Retina (tissue), 1 donor: Measurements from ENCODE around the gene ST6GALNAC1.
"Not testable (repeated sequence)": the region's sequence is repeated elsewhere in the genome, so short reads cannot be mapped to it uniquely, and the experiment has no call there.

ENCODE experiments used
- DNase-seq: peaks from one replicate; pipeline ENCODE4 v3.0.0-alpha.2; 2016

The ST6GALNAC1 gene

DNA sequence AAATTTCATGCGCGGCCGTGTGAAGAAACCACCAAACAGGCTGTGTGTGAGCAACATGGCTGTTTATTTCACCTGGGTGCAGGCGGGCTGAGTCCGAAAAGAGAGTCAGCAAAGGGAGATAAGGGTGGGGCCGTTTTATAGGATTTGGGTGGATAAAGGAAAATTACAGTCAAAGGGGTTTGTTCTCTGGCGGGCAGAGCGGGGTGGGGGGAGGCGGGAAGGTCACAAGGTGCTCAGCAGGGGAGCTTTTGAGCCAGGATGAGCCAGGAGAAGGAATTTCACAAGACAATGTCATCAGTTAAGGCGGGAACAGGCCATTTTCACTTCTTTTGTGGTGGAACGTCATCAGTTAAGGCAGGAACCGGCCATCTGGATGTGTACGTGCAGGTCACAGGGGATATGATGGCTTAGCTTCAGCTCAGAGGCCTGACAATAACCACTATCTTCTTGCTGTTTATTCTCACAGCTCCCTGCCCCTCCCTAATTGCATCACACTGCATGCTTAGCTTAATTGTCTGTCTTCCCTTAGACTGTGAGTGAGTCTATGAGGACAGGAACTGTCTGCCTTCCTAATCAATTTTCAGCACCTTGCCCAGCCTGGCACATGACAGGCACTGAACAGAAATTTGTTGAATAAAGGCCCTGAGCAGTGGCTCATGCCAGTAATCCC, 32.3 kb downstream of the ST6GALNAC1 start:
- not testable (repeated sequence) for DNase-seq

DNA sequence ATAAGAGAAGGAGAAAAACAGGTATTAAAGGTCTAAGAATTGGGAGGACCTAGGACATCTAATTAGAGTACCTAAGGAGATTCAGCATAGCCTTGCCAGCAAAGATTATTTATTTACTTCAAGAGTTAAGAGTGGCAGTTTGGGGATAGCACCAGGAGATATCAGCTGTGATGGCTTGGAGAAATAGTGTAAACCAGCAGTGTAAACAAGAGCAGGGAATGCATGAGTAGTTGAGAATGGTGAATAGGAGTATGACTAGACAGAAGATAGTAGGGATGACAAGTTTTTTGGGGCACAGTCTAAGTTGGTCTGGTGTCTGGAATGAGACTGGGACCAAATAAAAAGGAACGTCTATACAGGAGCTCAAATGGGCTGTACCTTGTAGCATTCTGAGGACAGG, 36.9 kb downstream of the ST6GALNAC1 start:
- DNase-seq, result not testable (repeated sequence)

- DNase-seq, result no peak
These were observed 42.5 kb downstream of the ST6GALNAC1 start for GRCh38 chr17:76601065-76601464.

GRCh38 chr17:76599694-76600460, 43.7 kb downstream of the ST6GALNAC1 start:
- no peak for DNase-seq

GRCh38 chr17:76598004-76598439, 45.5 kb downstream of the ST6GALNAC1 start:
- no peak for DNase-seq

DNA sequence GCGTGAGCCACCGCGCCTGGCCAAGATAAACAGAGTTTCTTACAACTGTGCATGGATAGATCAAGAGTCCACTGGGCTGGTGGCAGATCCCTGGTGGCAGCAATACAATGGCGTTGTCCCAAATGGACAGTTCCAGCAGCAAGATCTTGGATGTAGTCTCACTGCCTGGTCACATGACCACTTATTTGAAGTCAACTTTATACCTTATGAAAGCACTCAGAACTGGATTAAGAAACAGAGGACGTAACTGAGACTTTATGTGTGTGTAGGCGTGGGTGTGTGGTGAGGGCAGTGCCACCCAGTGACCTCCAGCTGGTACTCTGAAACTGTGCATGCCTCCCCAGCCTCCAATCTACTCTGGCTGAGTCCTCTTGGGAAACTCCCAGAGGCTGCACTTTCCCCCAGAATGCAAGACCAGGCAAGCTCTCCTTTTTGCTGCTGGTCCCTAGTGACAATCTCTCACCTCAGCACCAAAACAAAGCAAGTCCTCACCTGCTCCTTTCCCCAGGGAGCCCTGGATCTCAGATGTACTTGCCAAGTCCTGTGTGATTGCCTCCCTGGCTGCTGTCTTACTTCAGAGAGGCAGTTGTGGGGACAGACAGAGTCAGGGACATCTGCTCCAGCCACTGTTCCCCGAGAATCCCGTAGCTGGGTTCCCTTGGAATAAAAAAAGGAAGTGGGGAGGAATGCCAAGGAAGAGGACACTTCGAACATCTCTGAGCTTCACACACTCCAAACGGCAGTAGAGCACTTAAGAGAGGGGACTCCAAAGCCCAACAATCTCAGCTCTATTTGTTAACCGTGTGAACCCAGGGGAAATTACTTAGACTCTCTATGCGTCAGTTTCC, 46.2 kb downstream of the ST6GALNAC1 start:
- DNase-seq, result no peak

DNA sequence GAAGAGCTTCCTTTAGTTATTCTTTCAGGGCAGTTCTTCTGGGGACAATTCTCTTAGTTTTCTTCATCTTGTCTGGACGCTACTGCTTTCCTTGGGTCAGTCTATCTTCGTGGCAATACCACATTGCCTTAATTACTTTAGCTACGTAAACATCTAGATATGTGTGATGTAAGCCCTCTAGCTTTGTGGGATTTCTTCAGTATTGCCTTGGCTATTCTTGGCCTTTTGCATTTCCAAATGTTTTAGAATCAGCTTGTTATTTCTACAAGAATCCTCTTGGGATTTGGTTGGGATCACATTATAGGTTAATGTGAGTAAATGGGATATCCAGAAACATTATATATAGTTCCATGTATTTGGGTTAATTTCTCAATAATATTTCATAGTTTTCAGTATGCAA, 48.9 kb downstream of the ST6GALNAC1 start:
- DNase-seq, result no peak

DNA sequence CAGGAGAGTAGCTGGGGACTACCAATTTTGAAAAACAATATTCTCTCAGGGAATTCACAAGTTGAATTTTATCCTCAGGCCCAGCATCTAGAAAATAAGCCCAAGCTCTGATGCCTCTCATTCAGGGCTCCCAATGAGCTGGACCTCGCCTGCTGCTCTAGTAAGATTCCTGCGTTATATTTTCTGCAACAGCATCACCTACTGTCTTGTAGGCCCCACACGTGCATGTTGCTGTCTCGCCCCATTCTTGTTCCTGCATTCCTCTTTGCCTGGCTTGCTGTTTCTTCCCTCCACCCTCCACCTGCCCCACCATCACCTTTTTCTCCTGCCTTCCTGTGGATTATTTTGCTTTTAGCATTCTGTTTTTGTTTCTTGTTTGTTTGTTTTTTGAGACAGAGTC, 49.6 kb downstream of the ST6GALNAC1 start:
- no peak for DNase-seq

GRCh38 chr17:76593384-76593826, 50.2 kb downstream of the ST6GALNAC1 start:
- no peak for DNase-seq

GRCh38 chr17:76588182-76588581, 55.4 kb downstream of the ST6GALNAC1 start:
- no peak for DNase-seq

DNA sequence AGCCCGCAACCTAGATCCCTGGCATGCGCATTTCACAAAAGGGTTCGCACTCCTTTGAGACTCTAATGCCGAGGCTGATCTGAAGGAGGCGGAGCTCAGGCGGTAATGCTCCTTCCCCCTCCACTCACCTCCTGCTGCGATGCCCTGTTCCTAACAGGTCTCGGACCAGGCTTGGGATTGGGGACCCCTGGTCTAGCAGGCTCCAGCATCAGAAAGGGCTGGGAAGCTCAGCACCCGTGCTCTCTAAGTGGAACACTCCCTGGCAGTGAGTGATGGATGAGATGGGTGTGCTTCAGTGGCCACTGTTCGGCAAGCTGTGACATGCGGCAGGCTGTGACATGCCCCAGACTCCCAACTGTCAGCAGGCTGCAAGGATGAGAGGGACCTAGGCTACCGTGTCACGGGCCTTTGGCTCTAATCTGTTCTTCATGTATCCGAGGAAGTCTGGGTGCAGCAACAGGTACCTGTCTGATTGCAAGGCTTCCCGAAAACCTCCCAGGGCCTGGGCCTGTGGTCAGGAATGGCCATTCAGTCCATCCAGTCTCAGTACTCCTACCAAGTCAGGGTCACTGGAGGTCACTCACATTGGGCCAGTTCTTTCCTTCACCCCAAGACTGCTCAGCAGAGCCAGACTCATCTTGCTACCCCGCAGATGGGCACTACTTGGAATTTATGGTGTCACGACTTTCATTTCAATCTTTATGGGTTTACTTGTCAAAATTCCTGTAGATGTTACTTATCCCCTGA, 56.6 kb downstream of the ST6GALNAC1 start:
- peak; percentile 39 for DNase-seq

GRCh38 chr17:76585649-76586593, 57.6 kb downstream of the ST6GALNAC1 start, which contains the start of gene ST6GALNAC2:
Gene ST6GALNAC2, minus strand, starts transcription at chr17:76585860. Its CDS starts 52 bp downstream, at chr17:76585808.
- peak; percentile 74 for DNase-seq

DNA sequence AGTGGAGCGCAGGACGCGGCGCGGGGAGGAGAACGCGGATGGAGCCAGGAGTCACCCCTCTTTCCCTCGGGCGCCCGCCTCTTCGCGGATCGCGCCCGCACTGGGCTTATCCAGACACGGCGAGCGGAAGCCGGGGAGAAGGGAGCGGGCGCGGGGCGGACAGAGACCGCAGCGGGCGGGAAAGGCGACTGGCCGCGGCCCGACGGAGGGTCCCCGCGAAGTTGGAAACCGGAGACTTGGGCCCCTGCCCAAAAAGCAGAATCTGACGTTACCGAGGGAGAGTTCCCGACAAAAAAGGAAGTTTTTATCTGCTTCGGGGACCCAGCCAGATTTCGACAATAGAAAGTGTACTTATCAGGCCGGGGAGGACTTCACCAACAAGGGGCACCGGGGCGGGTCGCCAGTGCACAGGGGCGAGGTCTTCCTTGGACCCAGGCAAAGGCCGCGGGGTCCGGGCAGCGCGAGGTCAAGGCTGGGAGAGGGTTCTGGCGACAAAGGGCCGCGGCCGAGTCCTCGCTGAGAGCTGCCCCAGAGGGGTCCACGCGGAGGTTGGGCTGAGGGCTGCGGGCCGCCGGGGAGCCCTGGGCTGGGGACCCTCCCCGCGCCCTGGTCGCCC, 58.4 kb downstream of the ST6GALNAC1 start:
- peak; percentile 75 for DNase-seq

DNA sequence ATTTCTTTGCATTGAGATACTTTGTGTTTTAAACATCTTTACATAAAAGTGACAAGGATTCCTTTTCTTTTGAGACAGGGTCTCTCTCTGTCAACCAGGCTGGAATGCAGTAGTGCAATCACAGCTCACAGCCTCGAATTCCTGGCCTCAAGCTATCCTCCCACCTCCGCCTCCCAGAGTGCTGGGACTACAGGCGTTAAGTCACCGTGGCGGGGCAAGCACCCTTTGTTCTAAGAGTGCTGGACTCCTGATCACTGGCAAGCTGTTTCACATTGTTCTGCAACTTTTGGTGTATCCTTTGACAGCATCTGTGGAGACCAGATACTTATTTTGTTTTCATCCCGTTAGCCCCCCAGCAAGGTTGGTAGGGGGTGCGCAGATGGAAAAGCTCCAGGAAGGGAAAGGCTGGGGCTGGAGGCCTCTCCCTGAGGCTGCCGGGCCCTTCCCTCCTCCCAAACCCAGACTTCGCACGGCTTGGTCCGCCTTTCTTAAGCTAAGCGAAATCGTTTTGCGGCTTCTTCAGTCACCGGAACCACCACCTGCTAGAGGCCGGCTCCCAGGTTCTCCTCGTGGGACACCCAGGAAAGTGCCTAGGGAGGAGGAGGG, 59.0 kb downstream of the ST6GALNAC1 start:
- DNase-seq, result no peak

GRCh38 chr17:76582660-76583059, 60.9 kb downstream of the ST6GALNAC1 start:
- no peak for DNase-seq

DNA sequence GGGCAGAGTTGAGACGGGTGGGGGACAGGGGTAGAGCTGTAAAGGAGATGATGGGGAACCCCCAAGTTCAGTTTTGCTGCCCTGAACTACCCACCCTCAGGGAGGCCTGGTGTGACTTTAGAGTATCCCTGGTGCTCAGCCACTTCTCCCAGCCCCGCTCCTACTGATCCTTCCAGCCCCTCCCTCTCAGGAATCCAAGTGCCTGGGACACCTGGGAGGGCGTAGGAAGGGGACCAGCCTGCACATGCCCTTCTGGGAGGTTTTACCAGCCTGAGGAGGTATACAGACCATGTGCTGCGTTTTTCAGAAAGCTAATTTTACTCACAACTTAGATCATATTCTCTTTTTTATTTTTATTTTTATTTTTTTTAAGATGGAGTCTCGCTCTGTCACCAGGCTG, 62.0 kb downstream of the ST6GALNAC1 start:
- DNase-seq, result no peak

GRCh38 chr17:76579281-76579680, 64.3 kb downstream of the ST6GALNAC1 start:
- DNase-seq, result no peak

- DNase-seq, result no peak
These were observed 65.2 kb downstream of the ST6GALNAC1 start for GRCh38 chr17:76578376-76578775.

GRCh38 chr17:76577876-76578275, 65.7 kb downstream of the ST6GALNAC1 start:
- DNase-seq, result no peak

DNA sequence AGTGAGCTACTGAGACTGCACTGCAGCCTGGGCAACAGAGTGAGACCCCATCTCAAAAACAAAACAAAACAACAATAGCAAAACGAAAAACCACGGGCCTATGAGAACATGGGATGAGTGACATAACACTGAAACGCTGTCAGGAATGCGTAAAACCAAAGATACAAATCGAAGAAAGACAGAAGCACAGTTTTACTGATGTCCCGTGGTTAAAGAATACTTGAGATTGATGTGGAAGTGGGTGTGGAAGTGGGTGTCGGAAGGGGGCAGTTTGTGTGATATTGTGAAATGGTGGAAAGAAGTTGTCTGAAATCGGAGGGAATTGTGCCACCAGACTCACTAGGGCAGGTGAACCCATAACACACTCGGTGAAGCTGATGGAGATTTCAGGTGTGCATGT, 67.4 kb downstream of the ST6GALNAC1 start:
- no peak for DNase-seq
